ENCODE data around the gene CIT.
A peak's percentile ranks its signal among the peaks of the same experiment; 100 is the strongest.

Gene CIT

GRCh38 chr12:119681728-119682638 is 195.1 kb downstream of the CIT start:
- peak; percentile 58 for FAIRE-seq
- DNase-seq (ENCODE audit: insufficient read length, low spot score) = no peak

DNA sequence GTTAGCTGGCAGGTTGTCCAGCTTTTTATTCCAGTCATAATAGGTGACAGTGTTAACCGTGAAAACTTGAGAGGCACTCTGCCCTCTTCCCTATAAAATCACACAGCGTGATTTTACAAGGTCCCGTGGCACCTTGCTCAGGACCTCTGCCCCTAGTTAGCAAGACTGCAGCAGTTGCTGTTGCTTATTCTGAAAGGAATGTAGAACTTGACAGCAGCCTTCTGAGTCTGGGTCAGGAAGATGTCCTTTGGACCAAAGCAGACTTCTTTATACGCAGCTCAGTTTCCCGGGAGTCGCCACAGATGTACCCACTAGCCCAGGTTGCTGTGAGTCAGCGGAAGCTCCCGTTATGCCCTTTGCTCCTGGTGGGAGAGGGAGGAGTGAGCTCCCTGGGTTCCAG is 196.0 kb downstream of the CIT start:
- DNase-seq (ENCODE audit: insufficient read length, low spot score) (no peak), FAIRE-seq (no peak)

DNA sequence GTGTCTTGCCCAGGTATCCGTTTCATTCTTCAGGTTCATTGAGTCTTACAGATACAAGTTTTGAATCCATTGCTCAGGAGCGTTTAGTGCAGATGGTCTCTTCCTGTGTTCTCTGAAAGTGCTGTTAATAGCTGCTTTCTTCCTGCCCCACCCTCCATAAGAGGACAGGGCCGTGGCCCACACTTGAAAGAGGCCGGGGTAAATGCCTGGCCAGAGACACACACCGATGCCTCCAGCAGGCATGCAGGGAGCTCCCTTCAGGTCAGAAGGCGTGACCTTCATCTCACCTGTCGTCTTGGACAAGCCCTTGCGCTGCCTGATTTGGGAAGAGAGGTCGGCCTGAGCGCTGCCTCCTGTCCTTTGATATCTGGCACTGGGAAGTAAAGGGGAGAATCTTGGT is 197.6 kb downstream of the CIT start:
- FAIRE-seq = no peak
- DNase-seq (ENCODE audit: insufficient read length, low spot score) = no peak

- DNase-seq (ENCODE audit: insufficient read length, low spot score) = no peak
- FAIRE-seq = no peak
These were observed 198.0 kb downstream of the CIT start for GRCh38 chr12:119679081-119679480.

DNA sequence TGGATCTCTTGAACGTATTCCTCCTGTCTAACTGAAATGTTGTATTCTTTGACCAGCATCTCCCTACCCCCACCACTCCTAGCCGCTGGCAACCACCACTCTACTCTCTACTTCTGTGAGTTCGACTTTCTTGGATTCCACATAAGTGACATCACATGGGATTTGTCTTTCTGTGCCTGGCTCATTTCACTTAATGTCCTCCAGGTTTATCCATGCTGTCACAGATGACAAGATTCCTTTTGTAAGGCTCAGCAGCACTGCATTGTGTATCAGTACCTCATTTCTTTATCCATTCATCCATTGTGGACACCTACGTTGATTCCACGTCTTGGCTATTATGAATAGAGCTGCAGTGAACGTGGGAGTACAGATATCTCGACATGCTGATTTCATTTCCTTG is 198.7 kb downstream of the CIT start:
- no peak for FAIRE-seq

DNA sequence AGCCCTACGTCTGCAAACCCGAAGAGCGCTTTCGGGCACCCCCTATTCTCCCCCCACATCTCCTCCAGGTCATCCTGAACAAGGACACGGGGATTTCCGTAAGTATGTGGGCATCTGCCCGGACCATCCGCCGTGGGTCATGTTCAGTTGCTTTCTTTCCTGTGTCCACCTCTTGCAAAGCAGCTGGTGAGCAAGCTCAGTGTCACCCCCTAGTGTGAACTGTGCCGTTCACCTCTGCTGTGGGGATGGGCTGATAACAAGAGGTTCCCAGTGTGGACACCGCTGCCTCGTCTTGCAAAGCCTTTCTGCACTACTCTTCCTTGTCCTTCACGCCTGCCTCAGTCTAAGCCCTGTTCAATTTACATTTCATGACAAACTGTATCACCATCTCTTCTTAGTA is 200.5 kb downstream of the CIT start:
- DNase-seq (ENCODE audit: insufficient read length, low spot score) = no peak
- FAIRE-seq = no peak

More for the DNA sequence above, 198.7 kb downstream of the CIT start:
- DNase-seq (ENCODE audit: insufficient read length, low spot score) = no peak

DNA sequence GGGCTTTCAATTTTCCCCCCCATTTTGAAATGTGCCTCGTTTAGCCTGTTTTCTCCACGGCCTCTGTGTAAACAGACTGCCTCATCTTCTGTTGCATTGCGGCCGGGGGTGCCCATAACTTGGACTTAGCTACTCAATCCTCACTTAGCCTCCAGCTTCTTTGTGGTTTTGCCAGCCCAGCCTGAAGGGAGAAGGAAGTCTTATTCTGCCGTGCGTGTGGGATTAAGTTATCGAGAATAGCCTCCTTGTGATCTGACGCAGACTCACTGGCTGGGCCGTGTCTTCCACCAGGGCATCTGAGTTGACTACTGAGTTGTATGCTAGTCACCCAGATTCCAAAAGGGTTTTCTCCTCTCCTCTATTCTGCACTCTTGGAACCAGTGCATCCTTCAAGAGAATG is 201.1 kb downstream of the CIT start:
- FAIRE-seq = no peak
- DNase-seq (ENCODE audit: insufficient read length, low spot score) = no peak

GRCh38 chr12:119674560-119674959 is 202.6 kb downstream of the CIT start:
- FAIRE-seq = no peak
- DNase-seq (ENCODE audit: insufficient read length, low spot score) = no peak

DNA sequence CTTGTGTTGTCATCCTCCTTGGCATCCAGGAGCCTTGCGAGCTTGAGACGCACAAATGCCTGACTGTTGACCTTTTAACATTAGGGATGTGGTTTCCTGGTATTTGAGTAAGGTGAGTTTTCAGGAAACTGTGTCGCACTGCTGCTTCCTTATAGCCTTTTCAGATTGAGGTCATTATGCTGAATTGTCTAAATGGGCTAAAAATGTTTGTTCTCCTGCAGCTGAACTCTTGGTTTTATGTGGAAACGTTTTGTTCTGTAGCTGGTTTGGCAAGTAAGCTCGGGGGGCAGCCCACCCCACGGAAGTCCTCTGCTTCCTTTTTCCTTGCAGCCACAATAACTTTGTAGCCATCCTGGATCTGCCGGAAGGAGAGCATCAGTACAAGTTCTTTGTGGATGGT is 203.5 kb downstream of the CIT start:
- DNase-seq (ENCODE audit: insufficient read length, low spot score) (no peak), FAIRE-seq (no peak)

- FAIRE-seq (no peak), DNase-seq (ENCODE audit: insufficient read length, low spot score) (no peak)
These were observed 204.9 kb downstream of the CIT start for GRCh38 chr12:119672194-119672593.

DNA sequence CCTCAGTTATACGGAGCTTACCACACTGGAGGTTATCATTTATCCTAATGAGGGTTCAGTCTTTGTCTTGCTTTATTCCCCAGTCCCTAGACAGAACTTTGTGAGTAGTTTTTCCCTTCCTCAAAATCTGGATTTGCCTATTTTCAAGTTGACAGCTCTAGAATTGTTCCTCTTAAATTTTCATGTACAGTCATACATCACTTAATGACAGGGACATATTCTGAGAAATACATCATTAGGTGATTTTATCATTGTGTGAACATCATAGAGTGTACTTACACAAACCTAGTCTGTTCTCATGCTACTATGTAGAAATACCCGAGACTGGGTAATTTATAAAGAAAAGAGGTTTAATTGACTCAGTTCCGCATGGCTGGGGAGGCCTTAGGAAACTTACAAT is 206.1 kb downstream of the CIT start:
- FAIRE-seq (no peak), DNase-seq (ENCODE audit: insufficient read length, low spot score) (no peak)

DNA sequence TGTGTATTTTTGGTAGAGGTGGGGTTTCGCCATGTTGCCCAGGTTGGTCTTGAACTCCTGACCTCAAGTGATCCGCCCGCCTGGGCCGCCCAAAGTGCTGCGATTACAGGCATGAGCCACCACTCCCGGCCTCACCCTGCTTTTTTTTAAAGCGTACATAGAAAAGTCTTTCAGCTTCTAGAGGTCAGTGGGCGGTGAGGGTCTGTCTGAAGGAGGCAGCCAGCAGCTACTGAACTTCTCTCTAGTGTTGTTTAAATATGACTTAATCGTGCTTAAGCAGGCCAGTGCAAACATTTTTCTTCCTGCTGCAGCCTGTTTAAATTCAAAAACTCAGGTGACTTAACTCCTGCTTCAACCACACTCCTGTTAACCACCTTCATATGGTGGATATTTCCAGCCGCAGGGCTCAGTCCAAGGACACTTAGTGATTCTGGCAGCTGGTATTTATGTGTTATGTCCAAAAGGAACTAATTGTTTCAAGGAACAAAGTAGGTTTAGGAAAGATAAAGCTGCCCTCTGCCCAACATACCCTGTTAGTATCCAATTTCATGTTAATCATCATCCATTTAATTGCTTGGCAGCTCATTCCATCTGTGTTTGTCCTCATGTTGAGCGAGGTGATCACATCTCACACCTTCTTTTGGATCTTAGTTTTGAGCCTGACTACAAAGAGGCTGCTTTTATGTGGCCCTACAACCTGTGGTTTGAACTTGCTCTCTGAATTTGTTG is 207.2 kb downstream of the CIT start:
- DNase-seq (ENCODE audit: insufficient read length, low spot score) (no peak), FAIRE-seq (no peak)

DNA sequence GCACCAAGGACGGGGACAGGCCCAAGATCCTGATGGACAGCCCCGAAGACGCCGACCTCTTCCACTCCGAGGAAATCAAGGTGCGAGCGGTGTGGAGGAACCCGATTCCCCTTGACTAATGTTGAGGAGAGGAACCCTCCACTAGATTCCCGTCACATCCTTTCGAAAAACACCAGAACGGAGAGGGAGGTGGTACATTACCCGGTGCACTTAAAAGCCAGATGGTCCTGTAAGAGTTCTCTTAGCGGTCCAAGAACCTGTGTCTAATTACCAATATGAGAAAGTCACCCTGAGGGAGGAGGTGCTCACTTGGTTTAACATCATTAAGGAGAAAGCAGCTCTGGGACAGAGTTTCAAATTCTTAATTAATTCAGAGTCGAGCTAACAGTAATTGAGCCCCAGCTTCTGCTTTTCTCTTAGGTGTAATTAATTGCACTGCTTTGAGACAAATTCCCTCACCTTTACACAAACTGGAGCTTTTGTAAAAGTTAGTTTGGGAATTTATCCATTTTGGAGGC is 208.7 kb downstream of the CIT start:
- DNase-seq (ENCODE audit: insufficient read length, low spot score) = no peak
- peak; percentile 39 for FAIRE-seq

- FAIRE-seq = peak; percentile 91
- DNase-seq (ENCODE audit: insufficient read length, low spot score) = peak; percentile 88
These were observed 209.4 kb downstream of the CIT start, which contains the start of gene PRKAB1 for GRCh38 chr12:119667577-119668323. TSS of gene PRKAB1 (plus strand) at chr12:119668133. CDS start at chr12:119668245, 112 bp downstream.

GRCh38 chr12:119666900-119667576 is 210.1 kb downstream of the CIT start:
- FAIRE-seq (no peak), DNase-seq (ENCODE audit: insufficient read length, low spot score) (no peak)

DNA sequence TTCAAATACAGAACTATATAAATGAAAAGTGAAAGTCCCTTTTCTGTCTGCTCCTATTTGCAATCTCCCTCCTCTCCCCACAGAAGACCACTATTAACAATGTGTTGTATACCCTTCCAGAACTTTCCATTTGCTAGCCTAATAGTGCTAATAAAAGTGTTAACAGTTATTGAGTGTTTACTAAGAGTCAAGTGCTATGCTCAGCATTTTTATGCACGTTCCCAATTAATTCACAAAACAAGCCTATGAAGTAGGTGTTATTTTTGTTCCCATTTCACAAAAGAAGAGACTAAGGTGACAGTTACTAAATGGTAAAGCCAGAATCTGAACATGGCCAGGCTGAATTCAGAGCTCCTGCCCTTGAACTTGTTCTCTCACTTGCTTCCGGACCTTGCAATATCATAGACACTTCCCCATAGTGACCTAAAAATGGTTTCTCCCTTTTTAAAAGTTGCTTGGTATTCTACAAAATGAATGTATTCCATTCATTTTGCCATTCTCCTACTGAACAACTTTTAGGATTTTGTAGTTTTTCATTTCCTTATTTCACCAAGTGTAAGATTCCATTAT is 210.8 kb downstream of the CIT start:
- FAIRE-seq (no peak), DNase-seq (ENCODE audit: insufficient read length, low spot score) (no peak)

DNA sequence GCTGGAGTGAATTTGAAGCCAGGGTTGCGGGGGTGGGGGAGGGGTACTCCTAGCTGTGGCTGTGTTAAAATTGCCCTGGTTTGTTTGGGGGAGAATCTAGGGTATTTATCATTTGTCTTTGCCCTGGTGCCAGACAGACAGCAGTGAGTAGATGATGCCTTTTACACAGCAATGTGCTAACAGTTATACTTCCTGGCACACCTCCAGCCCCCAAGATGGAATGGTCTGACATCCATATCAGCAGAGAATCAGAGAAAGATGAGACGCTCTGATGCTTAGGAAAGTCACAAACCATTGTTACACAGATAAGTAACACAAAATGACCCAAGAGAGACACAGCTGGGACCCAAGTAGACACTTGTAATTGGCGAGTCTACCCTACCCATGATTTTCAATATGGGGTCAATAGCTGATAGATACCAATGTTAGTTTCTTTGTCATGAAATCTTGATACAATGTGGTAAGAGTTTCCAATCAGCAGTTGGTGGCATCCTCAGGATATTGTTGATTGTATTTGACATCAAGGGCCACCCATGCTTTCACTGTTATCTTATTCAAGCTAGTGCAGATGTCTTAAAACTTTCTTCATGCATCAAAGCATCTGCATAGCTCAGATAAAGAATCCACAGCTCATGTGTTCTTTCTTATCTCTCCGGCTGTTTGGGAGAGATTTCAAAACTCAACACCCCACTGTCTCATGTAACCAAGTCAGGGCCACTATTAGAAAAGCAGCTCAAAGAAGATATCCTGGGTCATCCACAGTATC is 211.8 kb downstream of the CIT start:
- FAIRE-seq (no peak), DNase-seq (ENCODE audit: insufficient read length, low spot score) (no peak)

DNA sequence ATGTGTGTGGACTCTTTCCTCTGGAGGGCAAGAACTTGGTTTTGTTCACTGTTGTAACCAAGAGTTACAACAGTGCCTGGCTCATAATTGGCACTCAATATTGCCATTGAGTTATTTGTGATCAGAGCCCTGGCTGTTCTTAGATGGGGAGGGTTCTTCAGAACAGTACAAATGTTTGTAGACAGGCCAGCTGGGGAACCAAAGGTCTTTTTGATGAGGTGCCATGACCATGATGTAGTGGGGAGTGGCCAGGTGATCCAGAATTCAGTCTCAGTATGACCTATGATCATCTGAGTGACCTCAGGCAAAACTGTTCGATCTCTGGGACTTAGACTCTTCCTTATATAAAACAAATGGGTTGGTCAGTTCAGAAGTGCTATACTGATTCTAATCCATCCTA is 212.5 kb downstream of the CIT start:
- FAIRE-seq = no peak
- no peak for DNase-seq (ENCODE audit: insufficient read length, low spot score)

DNA sequence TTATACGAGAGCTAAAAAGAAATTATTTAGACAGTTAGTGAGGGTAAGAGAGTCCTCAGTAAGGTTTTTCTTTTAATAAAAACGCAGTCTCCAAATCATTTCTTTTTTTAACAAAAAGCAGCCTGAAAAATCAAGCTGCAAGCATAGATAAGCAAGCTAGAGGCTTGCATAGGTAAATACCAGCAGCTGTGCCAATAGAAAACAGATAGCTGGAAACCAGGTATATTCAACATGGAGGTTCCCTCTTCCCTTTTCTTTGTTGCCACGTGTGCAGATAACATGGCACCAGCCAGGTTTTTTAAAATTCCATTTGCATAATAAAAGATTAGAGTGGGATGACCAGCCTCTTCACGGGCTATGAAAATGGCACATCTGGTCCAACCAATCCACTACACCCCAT is 215.2 kb downstream of the CIT start:
- no peak for FAIRE-seq
- DNase-seq (ENCODE audit: insufficient read length, low spot score) = no peak

Data from GM19239 (cell line).